LoVo (cell line): ENCODE data around the gene PRR5.
"Not testable (repeated sequence)": the region's sequence is repeated elsewhere in the genome, so short reads cannot be mapped to it uniquely, and the experiment has no call there.

Experiments
- DNase-seq: peaks from one replicate; pipeline ENCODE4 v3.0.0-alpha.2; 2016; ENCODE audit warnings: low spot score

Gene PRR5

DNA sequence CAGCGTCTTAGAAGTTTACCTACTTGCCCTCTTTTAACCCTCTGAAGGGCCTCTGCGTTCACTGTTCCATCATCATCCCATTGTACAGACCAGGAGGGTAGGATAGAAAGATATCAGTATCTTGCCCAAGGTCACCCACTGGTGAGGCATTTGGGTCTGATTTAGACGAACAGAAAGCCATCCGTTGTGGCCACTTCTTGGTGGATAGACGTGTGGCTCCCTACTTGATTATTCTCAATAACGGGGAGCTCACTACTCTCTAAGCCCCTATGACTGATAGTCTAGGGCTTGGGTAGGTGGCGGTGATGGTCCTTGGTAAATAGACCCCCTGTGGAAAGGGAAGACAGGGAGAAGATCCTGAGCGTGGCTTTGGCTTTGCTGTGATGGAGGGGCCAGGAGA is 28.6 kb upstream of the PRR5 start:
- no peak for DNase-seq

DNA sequence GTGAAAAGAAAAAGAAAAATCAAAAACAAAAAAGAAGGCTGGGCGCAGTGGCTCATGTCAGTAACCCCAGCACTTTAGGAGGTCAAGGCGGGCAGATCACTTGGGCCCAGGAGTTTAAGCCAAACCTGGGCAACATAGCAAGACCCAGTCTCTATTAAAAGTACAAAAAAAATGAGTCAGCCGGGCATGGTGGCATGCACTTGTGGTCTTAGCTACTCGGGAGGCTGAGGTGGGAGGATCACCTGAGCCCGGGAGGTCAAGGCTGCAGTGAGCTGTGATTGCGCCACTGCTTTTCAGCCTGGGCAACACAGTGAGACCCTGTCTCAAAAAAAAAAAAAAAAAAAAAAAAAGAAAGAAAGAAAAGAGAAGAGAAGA is 26.0 kb upstream of the PRR5 start:
- not testable (repeated sequence) for DNase-seq

DNA sequence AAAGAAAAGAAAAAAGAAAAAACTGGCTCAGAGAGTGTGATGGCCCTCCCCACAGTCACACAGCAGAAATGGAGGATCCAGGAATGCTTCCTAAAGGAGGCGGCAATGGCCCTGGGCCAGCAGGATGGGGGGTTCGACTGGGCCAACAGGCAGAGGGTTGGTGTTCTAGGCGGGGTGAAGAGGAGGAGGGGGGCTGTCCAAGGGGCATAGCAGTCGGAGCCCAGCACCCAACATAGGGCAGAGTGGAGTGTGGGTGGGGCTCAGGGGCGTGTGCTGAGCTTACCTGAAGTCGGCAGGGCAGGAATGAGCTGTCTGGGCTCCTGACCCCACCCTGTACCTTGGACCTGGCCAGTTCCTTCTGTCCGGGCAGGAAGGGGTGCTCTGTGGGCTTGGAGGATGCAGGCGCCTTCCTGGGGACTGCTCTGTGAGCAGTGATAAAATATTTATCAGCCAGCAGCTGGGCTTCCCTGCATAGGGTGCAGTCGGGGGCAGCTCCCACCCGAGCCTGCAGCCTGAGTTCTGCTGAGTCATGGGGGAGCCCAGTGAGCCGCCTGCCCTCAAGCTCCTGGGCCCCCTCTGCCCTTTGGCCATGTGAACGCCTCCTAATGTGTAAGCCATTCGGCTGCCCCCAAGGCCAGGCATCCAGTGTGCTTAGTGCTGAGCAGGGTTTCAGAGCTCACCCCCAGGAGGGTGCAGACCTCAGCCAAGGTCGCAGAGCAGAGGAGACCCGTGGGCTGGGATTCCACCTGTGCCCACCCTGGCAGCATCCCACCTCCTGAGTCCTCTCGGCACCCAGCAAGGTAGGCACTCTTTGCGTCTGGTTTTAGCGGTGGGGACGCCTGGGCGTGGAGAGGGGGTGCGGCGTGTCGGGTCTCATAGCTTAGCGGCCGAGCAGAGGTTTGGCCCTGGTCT is 25.3 kb upstream of the PRR5 start:
- peak; percentile 69 for DNase-seq

DNA sequence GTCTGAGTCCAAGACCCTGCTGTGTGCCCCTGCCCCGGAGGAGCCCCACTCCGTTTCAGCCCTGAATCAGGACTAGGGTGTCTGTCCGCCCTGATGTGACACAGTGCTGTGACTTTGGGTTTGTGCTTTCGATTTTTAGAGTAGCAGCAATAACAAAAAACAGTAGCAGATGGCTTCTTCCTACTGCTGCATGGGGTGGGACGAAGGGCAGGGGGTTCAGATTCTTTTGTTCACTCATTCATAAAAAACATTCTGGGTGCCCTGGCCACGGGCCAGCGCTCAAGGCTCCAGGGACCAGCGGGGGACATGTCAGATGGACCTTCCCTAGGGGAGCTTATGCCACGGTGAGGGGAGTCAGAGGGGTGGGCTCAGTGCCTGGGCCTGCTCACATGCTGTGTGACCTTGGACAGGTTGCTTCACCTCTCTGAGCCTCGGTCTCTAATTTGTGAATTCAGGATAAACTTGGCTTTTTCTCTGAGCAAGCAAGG is 24.6 kb upstream of the PRR5 start:
- DNase-seq, result no peak

DNA sequence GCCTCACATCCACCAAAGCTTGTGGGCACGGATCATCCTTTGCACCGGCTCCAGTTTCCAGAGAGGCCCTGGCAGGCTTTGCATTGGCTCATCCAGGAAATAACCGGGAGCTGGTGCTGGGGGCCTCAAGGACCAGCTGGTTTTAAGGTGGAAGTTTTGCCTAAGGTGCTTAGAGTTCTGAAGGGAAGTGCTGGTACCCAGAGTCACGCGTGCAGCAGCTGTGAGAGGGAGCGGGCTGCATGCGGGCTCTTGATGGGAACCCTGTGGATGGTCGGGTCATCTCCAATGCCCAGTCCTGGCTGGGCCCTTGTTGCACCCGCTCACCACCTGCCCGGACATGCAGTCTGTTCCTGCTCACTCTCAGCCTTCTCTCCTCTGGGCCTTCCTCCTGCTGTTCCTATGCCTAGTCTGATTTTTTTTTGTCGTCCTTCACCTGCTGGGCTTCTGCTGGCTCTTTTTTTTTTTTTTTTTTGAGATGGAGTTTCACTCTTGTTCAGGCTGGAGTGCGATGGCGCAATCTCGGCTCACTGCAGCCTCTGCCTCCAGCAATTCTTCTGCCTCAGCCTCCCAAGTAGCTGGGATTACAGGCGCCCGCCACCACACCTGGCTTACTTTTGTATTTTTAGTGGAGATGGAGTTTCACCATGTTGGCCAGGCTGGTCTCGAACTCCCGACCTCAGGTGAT is 24.0 kb upstream of the PRR5 start:
- DNase-seq, result no peak

DNA sequence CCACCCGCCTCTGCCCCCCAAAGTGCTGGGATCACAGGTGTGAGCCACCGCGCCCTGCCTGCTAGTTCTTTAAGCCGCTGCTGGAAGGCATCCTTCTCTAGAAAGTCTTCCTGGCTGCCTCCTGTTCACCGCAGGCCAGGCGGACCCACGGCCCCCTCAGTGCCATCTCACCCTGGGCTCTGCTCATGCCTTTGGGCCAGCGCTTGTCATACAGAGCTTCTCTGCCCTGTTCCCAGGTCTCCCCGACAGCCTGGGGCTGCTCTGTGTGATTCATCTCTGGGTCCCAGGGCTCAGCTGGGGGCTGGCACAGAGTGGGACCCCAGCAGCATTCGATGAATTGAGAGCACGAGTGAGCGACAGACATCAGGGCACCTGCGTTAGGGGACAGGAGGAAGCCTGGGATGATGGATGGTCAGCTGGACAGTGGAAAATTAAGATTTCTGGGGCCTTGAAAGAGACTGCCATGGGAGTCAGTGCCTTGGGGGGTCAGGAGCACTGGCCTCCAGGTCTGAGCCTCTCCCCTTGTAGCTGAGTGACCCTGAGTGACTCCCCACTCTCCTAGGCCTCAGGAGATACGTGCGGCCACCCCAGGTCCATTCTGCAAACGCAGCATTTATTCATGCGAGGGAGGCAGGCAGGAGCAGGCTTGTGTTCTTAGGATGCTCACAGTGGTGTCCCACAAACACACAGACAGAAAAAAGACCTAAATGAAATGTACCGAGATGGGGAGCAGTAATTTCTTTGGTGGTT is 23.3 kb upstream of the PRR5 start:
- no peak for DNase-seq

DNA sequence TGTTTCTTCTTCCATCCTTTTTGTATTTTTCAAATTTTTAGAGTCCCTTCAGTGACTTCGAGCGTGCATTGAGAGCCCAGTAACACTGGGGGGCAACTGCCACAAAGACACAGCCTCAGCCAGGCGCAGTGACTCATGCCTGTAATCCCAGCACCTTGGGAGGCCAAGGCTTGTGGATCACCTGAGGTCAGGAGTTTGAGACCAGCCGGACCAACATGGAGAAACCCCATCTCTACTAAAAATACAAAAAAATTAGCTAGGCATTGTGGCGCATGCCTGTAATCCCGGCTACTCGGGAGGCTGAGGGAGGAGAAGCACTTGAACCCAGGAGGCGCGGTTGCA is 22.7 kb upstream of the PRR5 start:
- DNase-seq, result not testable (repeated sequence)

DNA sequence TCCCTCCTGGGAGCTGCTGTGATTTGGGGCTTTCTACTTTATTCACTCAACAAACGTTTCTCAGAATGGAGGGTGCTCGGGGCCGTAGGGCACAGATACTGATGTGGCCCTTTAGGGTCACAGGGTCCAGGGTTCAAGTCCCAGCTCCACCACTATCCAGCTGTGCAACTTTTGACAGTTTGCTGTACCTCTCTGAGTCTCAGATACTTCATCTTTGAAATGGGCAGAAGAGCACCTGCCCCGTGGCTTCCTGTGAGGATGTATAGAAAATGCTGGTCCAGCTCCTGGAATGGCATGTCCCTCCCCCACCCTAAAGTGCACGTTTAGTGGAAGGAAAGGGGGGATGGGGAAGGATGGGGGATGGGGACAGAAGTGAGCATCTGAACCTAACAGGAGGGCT is 21.9 kb upstream of the PRR5 start:
- DNase-seq, result no peak

DNA sequence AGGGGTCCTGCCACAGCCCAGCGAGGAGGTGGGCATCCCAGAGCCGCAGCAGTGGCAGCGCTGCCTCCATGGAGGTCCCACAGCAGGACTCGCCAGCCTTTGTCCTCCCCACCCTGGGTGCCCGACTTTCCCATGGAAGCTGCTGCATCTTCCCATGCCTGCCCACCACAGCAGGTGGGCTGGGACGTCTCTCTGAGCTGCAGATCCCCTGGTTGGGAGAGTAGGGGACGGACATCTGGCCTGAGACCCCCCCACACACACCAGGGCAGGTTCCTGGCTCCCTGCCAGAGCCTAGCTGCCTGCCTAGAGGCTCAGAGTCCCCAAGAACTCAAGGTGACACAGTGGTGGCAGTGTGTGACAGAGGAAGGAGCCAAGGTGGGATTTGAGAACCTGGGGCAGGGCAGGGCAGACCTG is 21.5 kb upstream of the PRR5 start:
- no peak for DNase-seq

DNA sequence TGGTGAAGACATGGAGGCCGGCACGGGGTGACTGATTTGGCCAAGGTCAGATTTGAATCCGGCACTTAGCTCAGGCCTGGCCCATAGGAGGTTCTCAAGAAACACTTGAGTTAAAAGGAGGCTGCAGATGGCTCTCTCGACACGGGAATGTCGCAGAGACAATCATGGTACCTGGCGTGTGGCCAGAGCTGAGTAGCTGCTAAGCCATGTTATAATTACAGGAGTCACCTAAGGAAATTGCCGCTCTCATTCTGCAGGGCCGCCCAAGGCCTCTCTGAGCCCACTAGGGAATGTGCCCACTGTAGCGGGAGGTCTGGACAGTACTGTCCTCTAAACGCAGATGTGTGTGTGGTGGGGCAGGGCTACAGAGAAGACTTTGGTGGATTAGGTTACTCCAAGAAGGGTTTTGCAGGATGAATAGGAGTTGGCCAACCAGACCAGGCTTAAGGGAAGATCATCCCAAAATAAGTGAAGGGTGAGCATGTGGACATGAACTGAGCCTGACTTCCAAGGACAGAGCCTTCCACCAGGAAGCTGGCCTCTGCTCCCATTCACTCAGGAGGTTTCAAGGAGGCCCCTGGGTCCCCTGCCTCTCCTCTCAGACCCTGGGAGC is 19.3 kb upstream of the PRR5 start:
- DNase-seq, result no peak

DNA sequence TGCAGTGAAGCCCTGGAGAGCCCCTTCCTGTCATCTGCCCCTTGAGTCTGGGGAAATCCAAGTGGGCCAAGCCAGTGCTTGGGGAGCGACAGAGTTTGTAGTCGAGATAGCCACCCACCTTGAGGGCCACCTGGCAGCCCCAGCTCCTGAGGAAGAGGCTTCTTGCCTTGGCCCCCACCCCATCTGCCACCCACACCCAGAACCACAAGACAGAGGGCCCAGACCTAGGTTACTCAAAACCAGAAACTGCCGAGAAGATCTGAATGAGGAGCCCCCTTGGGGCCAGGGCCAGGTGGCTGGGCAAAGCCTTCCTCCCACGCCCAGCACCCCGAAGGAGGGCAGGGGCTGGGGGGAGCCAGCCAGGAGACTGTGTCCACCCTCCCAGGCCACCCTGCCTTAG is 18.8 kb upstream of the PRR5 start:
- DNase-seq, result no peak

DNA sequence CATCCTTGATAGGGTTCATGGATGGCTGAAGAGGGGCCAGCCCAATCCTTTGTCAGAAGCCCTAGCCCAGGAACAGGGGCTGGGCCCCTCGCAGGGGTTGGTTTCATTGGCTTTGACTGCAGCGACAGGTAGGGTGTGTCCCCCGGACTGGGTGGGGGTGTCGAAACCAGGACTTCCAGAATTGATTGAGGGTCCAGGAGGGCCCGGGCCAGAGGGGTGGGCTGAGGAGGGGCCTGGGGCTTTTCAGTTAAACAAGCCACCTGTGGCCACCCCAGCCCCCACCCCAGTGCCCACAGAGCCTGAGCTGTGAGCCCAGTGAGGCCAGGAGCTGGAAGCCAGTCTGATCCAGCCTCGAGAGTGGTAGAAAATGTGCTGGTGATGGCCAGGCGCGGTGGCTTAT is 18.1 kb upstream of the PRR5 start:
- DNase-seq, result no peak

DNA sequence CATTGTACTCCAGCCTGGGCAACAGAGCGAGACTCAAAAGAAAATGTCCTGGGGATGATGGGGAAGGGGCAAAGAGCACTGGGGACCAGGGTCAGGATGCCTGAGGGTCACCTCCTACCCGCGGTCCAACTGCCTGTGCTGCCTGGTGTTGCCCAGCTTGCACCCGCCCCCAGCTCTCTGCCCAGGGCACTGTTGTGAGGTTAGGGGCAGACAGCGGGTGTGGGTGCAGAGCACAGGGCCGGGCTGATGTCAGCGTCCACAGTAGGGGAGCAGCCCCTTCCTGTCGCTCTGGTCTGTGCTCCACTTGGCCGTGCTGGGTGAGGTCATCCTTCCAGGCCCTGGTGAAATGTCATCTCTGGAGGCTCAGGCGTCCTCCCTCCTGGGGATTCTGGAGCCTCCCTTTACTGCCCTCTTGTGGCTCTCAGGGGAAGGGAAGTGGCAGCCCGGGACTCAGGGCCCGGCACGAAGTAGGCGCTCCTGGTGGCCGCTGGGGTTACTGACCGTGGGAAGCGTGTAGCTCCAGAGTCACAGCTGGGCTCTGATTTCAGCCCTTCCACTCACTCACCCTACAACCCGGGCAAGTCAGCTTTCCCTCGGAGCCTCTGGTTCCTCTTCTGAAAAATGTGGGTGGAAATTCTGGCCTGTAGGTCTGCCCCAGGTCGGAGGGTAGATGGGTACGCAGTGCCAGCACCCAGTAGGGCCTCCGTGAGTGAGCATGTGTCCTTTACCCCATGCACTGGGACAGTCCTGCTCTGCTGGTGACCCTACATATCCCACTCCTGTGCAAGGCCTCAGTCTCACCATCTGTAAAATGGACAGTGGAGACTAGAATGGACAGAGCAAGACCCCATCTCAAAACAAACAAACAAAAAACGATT is 17.3 kb upstream of the PRR5 start:
- peak; percentile 90 for DNase-seq

DNA sequence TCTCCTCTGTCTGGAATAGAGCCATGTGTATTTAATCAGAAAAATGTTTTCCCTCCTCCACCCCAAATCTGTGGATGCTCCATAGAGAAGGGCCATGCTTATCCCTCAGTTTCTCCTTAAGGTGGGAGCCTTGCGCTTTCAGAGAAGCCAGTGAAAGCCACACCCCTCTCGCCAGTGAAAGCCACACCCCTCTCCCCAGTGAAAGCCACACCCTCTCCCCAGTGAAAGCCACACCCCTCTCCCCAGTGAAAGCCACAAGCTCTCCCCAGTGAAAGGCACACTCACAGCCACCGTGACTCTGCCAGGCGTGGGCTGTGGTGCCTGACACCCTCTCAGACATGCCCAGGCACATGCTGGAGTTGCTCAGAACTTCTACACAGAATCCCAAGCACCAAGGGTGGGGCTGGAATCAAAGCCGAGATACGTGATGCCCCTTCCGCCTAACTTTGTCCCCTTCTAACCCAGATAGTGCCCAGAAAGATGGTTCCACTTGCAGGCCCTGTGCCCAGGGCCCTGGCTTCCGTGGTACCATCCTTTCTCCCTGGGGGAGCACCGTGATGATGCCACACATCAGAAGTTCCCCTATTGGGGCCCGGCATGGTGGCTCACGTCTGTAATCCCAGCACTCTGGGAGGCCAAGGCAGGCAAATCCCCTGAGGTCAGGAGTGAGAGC is 16.5 kb upstream of the PRR5 start:
- DNase-seq, result peak; percentile 77

DNA sequence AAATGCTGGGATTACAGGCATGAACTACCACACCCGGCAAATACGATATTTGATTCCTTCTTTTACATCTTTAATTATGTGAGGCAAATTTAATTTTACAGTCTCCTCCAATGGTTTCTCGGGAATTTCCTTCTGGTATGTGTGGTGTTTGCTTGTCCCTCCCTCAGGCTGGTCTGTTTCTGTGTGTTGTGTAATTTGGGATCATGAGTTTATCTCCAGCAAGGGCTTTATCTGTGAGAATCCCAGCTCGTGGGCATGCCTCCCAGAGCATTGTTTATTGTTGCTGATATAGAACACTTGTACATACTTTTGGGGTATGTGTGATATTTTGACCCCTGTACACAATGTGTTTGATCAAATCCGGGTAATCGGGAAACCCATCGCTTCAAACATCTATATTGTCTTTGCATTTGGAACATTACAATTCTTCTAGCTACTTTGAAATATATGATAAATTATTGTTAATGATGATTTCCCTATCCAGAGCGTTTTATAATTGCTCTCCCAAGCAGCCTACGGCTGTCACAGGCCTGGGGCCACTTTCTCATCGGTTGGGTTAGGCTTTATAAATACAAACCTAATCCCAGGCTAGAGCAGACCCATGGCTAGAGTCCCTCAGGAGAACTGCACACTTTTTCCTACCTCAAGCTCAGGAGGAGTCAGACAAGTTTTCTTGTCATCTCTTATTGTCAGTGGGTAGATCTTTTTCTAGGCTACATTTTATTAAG is 15.0 kb upstream of the PRR5 start:
- no peak for DNase-seq

DNA sequence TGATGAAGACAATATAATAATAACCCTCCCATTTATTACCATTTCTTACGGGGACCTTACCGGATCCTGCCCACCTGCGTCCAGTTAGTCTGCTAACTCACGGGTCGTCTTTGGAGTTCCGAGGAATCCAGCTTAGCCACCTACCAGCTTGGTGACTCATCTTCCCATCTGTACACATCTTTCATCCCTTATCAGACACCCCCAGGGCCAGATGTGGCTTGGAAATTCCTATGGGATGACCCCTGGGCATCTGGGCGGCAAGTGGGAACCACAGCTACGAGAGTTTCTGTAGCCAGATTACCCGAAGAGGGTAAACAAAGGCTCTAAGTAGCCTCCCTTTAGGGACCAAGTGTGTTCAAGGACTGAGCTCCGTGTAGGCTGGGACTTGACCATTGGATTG is 12.8 kb upstream of the PRR5 start:
- DNase-seq, result no peak

DNA sequence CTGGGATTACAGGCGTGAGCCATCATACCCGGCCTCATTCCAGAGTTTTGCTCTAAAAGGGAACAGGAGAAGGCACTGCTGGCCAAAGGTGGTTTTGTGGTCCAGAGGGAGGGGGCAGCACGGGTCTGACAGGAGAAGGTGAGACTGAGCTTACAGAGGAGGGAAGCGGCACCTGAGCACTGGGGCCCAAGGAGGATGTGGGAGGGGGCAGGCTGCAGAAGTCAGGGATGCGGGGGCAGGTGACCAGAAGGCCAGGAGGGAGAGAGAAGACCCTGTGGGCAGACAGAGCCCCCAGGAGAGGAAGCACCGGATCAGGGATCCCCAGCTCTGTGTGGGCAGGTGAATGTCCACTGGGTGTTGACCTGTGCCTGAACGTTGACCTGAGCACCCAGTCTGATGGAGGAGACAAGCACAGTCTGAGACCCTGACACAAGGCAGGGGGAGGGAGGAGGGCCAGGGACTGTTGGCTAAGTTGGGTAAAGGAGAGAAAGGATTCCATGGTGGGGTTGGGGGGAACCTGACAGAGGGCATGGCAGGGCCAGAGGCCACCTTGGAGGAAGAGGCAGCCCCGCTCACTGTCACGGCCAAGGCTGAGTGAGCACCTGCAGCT is 12.0 kb upstream of the PRR5 start:
- DNase-seq, result no peak

DNA sequence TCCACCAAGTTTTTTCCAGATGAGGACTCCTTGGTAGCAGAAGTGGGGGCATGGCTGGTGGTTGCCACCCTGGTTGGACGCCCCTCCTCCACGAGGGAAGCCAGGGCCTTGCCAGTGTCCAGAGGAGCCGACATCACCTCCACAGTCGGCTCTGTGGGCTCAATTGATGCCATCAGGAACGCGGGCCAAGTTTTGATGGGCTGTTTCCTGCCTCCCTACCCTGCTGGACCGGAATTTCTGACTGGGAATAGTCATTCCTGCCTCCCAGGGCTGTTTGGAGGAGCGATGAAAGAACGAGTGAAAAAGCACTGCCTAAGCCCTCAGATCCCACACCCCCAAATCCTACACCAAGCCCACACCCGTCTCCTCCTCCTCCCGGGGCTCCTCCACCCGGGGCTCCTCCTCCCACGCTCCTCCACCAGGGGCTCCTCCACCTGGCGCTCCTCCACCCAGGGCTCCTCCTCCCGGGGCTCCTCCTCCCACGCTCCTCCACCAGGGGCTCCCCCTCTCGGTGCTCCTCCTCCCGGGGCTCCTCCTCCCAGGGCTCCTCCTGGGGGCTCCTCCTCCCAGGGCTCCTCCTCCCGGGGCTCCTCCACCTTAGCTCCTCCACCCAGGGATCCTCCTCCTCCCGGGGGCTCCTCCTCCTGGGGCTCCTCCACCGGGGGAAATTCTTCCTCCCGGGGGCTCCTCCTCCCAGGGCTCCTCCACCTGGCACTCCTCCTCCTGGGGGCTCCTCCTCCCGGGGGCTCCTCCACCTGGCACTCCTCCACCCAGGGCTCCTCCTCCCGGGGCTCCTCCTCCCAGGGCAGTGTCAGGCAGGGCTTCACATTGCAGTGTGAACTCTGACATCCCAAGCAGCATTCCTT is 10.0 kb upstream of the PRR5 start:
- no peak for DNase-seq

DNA sequence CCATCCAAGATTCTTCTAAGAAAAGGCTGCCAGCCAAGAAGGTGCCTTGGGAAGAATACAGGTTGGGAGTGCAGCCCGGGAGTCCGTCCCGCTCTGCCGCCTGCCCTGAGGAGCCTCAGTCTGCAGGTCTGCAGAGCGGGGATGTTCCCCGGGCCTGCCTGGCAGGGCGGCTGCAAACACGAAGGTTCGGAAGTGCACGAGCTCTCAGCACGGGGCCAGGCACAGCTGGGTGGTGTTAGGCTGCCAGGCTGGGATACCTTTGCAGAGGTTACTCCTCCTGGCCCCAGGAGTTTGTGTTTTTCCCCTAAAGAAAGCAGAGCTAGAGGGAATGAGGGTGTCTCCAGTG is 9.4 kb upstream of the PRR5 start:
- DNase-seq, result no peak
